Lower leg skin (tissue), 4 donors: Measurements from ENCODE around the gene AP1M2. TPM values are rescaled to one million over a fixed set of nuclear protein-coding genes. Genes with fewer than 3 reads are reported as not detected.

Experiments used
- DNase-seq, 2 donors: peaks; one replicate each; pipeline ENCODE4 v3.0.0-alpha.2; 2019; ENCODE audit warnings: low spot score in 2 of 2
- H3K4me3 ChIP-seq: fragments of 200-600 bp; sonication (generic); 2 replicates; pipeline ENCODE4 v1.5.1; 2017; ENCODE audit warnings: mild to moderate bottlenecking, low read depth; ENCODE audit not compliant: poor library complexity, severe bottlenecking
- POLR2A ChIP-seq, 2 donors: fragments of 450-650 bp; IDR thresholded peaks; one replicate each; pipeline ENCODE4 v1.6.1; 2016 to 2017; ENCODE audit warnings: antibody characterized with exemption in 2 of 2, mild to moderate bottlenecking in 1 of 2, moderate library complexity in 1 of 2
- WGBS, 2 donors: methylation state at CpG; one replicate each; pipeline ENCODE4 v1.1.5; 2018; 5-methylcytosine and 5-hydroxymethylcytosine counted together
- intact Hi-C: fragments of 100-400 bp; cut with DNase I; formaldehyde crosslinking; loops from one replicate; pipeline ENCODE4 v1.15.0; 2023; ENCODE audit warnings: low total_unique reads
- total RNA-seq, 4 donors: library from RNA; depleted of rRNA; stranded (reverse); fragments of >200 nt; gene quantifications; one replicate each; pipeline ENCODE4 v1.1.0, GENCODE V29; 2016
- TF ChIP-seq, protein P1 (sequence below), 3 donors: fragments of 450-650 bp; IDR thresholded peaks; one replicate each; pipeline ENCODE4 v1.5.1; 2016; ENCODE audit warnings: antibody characterized with exemption in 3 of 3, mild to moderate bottlenecking in 3 of 3, moderate library complexity in 2 of 3

The AP1M2 gene
- total RNA-seq, 4 donors from 2014 or later: 61.3 to 70.3 (median 63.8) TPM

DNA sequence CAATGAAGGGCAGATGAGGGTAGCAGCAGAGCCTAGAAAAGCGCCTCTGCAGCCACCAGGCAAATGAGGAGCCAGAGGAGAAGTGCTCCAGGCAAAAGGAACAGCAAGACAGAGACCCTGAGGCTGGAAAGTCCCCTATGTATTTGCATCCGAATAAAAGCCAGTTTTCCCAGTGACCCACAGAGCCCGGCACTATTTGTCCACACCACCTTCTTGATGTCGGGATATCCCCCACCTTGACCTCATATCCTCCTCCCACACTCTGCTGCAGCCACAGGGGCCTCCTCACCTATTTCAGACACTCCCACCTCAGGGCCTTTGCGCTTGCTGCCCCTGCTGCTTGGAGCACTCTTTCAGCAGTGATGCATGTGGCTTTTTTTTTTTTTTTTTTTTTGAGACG is 36.8 kb downstream of the AP1M2 start:
- intact Hi-C loops: loop anchor here (10.0 kb wide), 1 partner anchor 46 kb away; the partner anchor contains the start of gene KEAP1
- WGBS, 2 donors: 90 to 91% methylated on average over 6 of the region's 6 CpGs
- no peak overlapping the region for H3K4me3 ChIP-seq
- DNase-seq: no peak
- TF ChIP-seq, protein P1, sequence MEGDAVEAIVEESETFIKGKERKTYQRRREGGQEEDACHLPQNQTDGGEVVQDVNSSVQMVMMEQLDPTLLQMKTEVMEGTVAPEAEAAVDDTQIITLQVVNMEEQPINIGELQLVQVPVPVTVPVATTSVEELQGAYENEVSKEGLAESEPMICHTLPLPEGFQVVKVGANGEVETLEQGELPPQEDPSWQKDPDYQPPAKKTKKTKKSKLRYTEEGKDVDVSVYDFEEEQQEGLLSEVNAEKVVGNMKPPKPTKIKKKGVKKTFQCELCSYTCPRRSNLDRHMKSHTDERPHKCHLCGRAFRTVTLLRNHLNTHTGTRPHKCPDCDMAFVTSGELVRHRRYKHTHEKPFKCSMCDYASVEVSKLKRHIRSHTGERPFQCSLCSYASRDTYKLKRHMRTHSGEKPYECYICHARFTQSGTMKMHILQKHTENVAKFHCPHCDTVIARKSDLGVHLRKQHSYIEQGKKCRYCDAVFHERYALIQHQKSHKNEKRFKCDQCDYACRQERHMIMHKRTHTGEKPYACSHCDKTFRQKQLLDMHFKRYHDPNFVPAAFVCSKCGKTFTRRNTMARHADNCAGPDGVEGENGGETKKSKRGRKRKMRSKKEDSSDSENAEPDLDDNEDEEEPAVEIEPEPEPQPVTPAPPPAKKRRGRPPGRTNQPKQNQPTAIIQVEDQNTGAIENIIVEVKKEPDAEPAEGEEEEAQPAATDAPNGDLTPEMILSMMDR (IDR thresholded peaks at IDR 0.05): no peak
- TF ChIP-seq POLR2A (IDR thresholded peaks at IDR 0.05): no peak

DNA sequence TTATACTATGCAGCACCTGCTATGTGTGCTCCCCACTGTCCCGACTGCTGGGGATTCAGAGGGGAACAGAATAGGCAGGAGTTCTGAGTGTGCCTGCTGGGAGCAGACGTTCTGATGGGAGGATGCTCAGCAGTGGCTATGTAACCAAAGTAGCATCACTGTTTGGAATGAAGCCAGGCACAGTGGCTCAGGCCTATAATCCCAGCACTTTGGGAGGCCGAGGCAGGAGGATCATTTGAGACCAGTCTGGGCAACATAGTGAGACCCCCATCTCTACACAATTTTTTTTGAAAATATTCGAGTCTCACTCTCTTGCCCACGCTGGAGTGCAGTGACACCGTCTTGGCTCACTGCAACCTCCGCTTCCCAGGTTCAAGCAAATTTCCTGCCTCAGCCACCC is 37.4 kb downstream of the AP1M2 start:
- no peak for DNase-seq
- intact Hi-C loops: loop anchor here (10.0 kb wide), 1 partner anchor 45 kb away; the partner anchor contains the start of gene KEAP1
- WGBS, 2 donors: 88 to 89% methylated on average over 7 of the region's 7 CpGs
- no peak for TF ChIP-seq POLR2A (IDR thresholded peaks at IDR 0.05)
- TF ChIP-seq, protein P1 (IDR thresholded peaks at IDR 0.05): no peak
- H3K4me3 ChIP-seq: no peak overlapping the region

DNA sequence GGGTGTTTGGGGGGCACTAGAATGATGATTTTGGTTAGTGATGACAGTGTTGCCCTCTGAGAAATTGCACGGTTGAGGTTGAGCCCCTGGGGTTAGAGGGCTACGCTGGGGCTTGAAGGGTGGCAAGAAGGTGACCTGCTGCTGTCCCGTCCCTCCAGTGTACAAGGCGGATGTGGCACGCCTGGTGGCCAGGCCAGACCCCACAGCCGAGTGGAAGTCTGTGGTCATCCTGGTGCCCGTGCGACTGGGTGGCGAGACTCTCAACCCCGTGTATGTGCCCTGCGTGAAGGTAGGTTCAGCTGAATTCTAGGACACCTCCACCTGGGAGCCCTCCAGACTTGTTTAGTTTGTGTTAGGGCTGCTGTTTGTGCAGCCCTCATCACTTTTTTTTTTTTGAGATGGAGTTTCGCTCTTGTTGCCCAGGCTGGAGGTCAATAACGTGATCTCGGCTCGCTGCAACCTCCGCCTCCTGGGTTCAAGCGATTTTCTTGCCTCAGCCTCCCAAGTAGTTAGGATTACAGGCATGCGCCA is 38.3 kb downstream of the AP1M2 start:
- no peak overlapping the region for H3K4me3 ChIP-seq

DNA sequence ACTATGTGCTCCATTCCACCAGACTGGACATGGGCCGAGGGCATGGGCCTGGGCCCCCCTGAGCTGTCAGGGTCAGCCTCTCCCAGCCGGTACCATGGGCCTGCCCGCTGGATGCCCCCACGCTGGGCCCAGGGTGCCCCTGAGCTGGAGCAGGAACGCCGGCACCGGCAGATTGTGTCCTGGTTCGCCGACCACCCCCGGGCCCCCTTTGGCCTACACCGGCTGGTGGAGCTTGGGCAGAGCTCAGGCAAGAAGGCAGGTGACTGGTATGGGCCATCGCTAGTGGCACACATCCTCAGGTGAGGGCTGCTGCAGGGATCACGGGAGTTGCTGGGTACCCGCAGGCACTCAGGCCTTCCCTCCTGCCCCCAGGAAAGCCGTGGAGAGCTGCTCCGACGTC is 40.3 kb downstream of the AP1M2 start:
- no peak for TF ChIP-seq POLR2A (IDR thresholded peaks at IDR 0.05)
- TF ChIP-seq, protein P1 (IDR thresholded peaks at IDR 0.05): no peak
- no peak for DNase-seq
- no peak overlapping the region for H3K4me3 ChIP-seq
- intact Hi-C loops: no loop called here
- 81 to 86% methylated on average over 9 to 11 of the region's 17 CpGs for WGBS, 2 donors

More for the DNA sequence above, 38.3 kb downstream of the AP1M2 start:
- DNase-seq: no peak
- intact Hi-C loops: no loop called here
- WGBS, 2 donors: 92 to 95% methylated on average over 18 of the region's 18 CpGs
- no peak for TF ChIP-seq POLR2A (IDR thresholded peaks at IDR 0.05)
- TF ChIP-seq, protein P1 (IDR thresholded peaks at IDR 0.05): no peak

DNA sequence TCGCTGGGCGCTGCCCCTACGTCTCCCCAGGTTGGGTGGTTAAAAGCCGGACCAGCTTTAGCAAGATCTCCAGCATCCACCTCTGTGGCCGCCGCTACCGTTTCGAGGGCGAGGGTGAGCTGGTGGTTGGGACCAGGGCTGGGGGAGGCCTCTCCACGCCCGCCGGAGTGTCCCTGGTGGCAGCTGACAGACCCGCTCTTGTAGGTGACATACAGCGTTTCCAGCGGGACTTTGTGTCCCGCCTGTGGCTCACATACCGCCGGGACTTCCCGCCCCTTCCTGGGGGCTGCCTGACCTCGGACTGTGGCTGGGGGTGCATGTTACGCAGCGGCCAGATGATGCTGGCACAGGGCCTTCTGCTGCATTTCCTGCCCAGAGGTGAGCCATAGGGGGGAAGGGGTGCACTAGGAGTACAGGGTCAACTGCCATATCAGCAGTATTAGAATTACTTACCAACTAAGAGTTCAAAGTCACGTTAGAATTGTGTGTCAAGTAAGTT is 42.3 kb downstream of the AP1M2 start:
- intact Hi-C loops: no loop called here
- DNase-seq: no peak
- H3K4me3 ChIP-seq: peak overlapping the region; percentile 81
- TF ChIP-seq POLR2A (IDR thresholded peaks at IDR 0.05): no peak
- TF ChIP-seq, protein P1 (IDR thresholded peaks at IDR 0.05): no peak
- 30 to 44% methylated on average over 23 of the region's 23 CpGs for WGBS, 2 donors
